ENCODE data around the gene PDE2A.
A peak's percentile ranks its signal among the peaks of the same experiment; 100 is the strongest.

Gene PDE2A

GRCh38 chr11:72720047-72720446 lies 45.8 kb upstream of the PDE2A start:
- no peak overlapping the region for H3K4me3 ChIP-seq (ENCODE audit: low read depth in 1 of 2, low read length in 2 of 2)

GRCh38 chr11:72719551-72719950 lies 45.3 kb upstream of the PDE2A start:
- Histone ChIP-seq H3K4me1 (ENCODE audit: insufficient read depth, low read length) (peaks cover 33% of the 10 kb centered on the region), H3K4me3 (ENCODE audit: low read depth in 1 of 2, low read length in 2 of 2) (no peak overlapping the region), H4K20me1 (ENCODE audit: insufficient read depth, low read length) (peaks cover 47% of the 10 kb centered on the region), H3K27ac (ENCODE audit: low read length) (no peak overlapping the region), H3K9ac (ENCODE audit: low read depth, low read length) (no peak overlapping the region; the same call in 1 of the 2 replicates), H3K4me2 (ENCODE audit: insufficient read depth, low read length) (no peak overlapping the region), H3K36me3 (ENCODE audit: insufficient read depth, low read length) (peaks cover 67% of the 10 kb centered on the region), H3K9me3 (ENCODE audit: insufficient read depth, low read length, severe bottlenecking) (no peaks in the 10 kb centered on the region), H3K27me3 (ENCODE audit: insufficient read depth, low read length, poor library complexity) (no peaks in the 10 kb centered on the region), H3K79me2 (ENCODE audit: insufficient read depth, low read length) (peaks cover 92% of the 10 kb centered on the region), H2AFZ (ENCODE audit: low read depth, low read length) (no peak overlapping the region)
- no peak for ATAC-seq (ENCODE audit: insufficient read depth, low read depth)
- no peak for DNase-seq
- TF ChIP-seq, protein P1, sequence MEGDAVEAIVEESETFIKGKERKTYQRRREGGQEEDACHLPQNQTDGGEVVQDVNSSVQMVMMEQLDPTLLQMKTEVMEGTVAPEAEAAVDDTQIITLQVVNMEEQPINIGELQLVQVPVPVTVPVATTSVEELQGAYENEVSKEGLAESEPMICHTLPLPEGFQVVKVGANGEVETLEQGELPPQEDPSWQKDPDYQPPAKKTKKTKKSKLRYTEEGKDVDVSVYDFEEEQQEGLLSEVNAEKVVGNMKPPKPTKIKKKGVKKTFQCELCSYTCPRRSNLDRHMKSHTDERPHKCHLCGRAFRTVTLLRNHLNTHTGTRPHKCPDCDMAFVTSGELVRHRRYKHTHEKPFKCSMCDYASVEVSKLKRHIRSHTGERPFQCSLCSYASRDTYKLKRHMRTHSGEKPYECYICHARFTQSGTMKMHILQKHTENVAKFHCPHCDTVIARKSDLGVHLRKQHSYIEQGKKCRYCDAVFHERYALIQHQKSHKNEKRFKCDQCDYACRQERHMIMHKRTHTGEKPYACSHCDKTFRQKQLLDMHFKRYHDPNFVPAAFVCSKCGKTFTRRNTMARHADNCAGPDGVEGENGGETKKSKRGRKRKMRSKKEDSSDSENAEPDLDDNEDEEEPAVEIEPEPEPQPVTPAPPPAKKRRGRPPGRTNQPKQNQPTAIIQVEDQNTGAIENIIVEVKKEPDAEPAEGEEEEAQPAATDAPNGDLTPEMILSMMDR (IDR thresholded peaks at IDR 0.05; ENCODE audit: borderline replicate concordance, extremely low read depth, low read length, poor library complexity, severe bottlenecking), result no peak
- no peak for TF ChIP-seq EZH2 (IDR thresholded peaks at IDR 0.05; ENCODE audit: borderline replicate concordance, low read depth, low read length, severe bottlenecking)

More at GRCh38 chr11:72720047-72720446, 45.8 kb upstream of the PDE2A start:
- DNase-seq, result no peak
- ATAC-seq (ENCODE audit: insufficient read depth, low read depth), result no peak
- H4K20me1 ChIP-seq (ENCODE audit: insufficient read depth, low read length), result peaks cover 42% of the 10 kb centered on the region
- peak overlapping the region; percentile 94; the same call in 1 of the 2 replicates for H3K4me2 ChIP-seq (ENCODE audit: insufficient read depth, low read length)
- no peak overlapping the region for H2AFZ ChIP-seq (ENCODE audit: low read depth, low read length)
- H3K27me3 ChIP-seq (ENCODE audit: insufficient read depth, low read length, poor library complexity), result no peaks in the 10 kb centered on the region
- H3K36me3 ChIP-seq (ENCODE audit: insufficient read depth, low read length), result peaks cover 66% of the 10 kb centered on the region
- H3K79me2 ChIP-seq (ENCODE audit: insufficient read depth, low read length), result peaks cover 92% of the 10 kb centered on the region
- H3K27ac ChIP-seq (ENCODE audit: low read length), result peak overlapping the region; percentile 95; the same call in 1 of the 2 replicates
- H3K9ac ChIP-seq (ENCODE audit: low read depth, low read length), result peak overlapping the region; percentile 75; the same call in 1 of the 2 replicates
- no peaks in the 10 kb centered on the region for H3K9me3 ChIP-seq (ENCODE audit: insufficient read depth, low read length, severe bottlenecking)
- H3K4me1 ChIP-seq (ENCODE audit: insufficient read depth, low read length), result peaks cover 33% of the 10 kb centered on the region
- TF ChIP-seq, protein P1 (IDR thresholded peaks at IDR 0.05; ENCODE audit: borderline replicate concordance, extremely low read depth, low read length, poor library complexity, severe bottlenecking), result no peak
- TF ChIP-seq EZH2 (IDR thresholded peaks at IDR 0.05; ENCODE audit: borderline replicate concordance, low read depth, low read length, severe bottlenecking), result no peak

DNA sequence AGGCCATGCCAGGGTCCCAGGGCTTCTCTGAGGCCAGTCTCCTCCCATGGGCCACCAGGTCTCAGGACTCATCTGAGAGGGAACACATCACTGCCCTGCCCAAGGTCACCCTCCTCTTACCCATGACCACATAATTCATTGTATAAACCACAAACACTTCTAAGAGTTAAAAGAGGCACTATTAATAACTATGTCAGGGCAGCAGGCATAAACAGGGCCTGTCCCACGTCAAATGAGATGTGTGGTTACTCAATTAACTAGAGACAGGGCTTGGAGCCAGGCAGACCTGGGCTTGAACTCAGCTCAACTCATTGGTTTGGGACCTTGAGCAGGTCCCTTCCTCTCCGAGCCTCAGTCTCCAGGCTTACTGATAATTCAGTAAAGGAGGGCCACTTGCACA lies 44.9 kb upstream of the PDE2A start:
- DNase-seq (no peak), ATAC-seq (ENCODE audit: insufficient read depth, low read depth) (no peak)
- H3K9me3 ChIP-seq (ENCODE audit: insufficient read depth, low read length, severe bottlenecking), result no peaks in the 10 kb centered on the region
- H3K79me2 ChIP-seq (ENCODE audit: insufficient read depth, low read length), result peaks cover 92% of the 10 kb centered on the region
- peaks cover 33% of the 10 kb centered on the region for H3K4me1 ChIP-seq (ENCODE audit: insufficient read depth, low read length)
- peaks cover 67% of the 10 kb centered on the region for H3K36me3 ChIP-seq (ENCODE audit: insufficient read depth, low read length)
- H3K4me3 ChIP-seq (ENCODE audit: low read depth in 1 of 2, low read length in 2 of 2), result no peak overlapping the region
- no peak overlapping the region for H3K4me2 ChIP-seq (ENCODE audit: insufficient read depth, low read length)
- H4K20me1 ChIP-seq (ENCODE audit: insufficient read depth, low read length), result peaks cover 51% of the 10 kb centered on the region
- H3K27ac ChIP-seq (ENCODE audit: low read length), result no peak overlapping the region
- TF ChIP-seq EZH2 (IDR thresholded peaks at IDR 0.05; ENCODE audit: borderline replicate concordance, low read depth, low read length, severe bottlenecking), result no peak
- TF ChIP-seq, protein P1 (IDR thresholded peaks at IDR 0.05; ENCODE audit: borderline replicate concordance, extremely low read depth, low read length, poor library complexity, severe bottlenecking), result no peak
- H3K9ac ChIP-seq (ENCODE audit: low read depth, low read length), result no peak overlapping the region
- no peak overlapping the region for H2AFZ ChIP-seq (ENCODE audit: low read depth, low read length)
- H3K27me3 ChIP-seq (ENCODE audit: insufficient read depth, low read length, poor library complexity), result no peaks in the 10 kb centered on the region
